ENCODE data around the gene PANK4. TPM values are rescaled to one million over a fixed set of nuclear protein-coding genes. Genes with fewer than 3 reads are reported as not detected.

PANK4 gene
- total RNA-seq, 1 experiment from 2014 or later: 32.9 TPM

- in situ Hi-C loops (cut with HindIII; ENCODE audit: low sequenced_read_pairs): no loop called here
- DNase-seq (ENCODE audit: low spot score): no peak
Measured at GRCh38 chr1:2546515-2547209, 20.3 kb upstream of the PANK4 start.

- peak; percentile 60 for DNase-seq (ENCODE audit: low spot score)
- in situ Hi-C loops (cut with HindIII; ENCODE audit: low sequenced_read_pairs): no loop called here
Measured at GRCh38 chr1:2545754-2546514, 19.5 kb upstream of the PANK4 start.

GRCh38 chr1:2544875-2545640 lies 18.7 kb upstream of the PANK4 start:
- in situ Hi-C loops (cut with HindIII; ENCODE audit: low sequenced_read_pairs): no loop called here

GRCh38 chr1:2544093-2544874 lies 17.9 kb upstream of the PANK4 start:
- in situ Hi-C loops (cut with HindIII; ENCODE audit: low sequenced_read_pairs): no loop called here
- DNase-seq (ENCODE audit: low spot score): no peak

More at GRCh38 chr1:2544875-2545640, 18.7 kb upstream of the PANK4 start:
- DNase-seq (ENCODE audit: low spot score): no peak

GRCh38 chr1:2543543-2544092 lies 17.2 kb upstream of the PANK4 start:
- in situ Hi-C loops (cut with HindIII; ENCODE audit: low sequenced_read_pairs): no loop called here
- DNase-seq (ENCODE audit: low spot score): no peak

DNA sequence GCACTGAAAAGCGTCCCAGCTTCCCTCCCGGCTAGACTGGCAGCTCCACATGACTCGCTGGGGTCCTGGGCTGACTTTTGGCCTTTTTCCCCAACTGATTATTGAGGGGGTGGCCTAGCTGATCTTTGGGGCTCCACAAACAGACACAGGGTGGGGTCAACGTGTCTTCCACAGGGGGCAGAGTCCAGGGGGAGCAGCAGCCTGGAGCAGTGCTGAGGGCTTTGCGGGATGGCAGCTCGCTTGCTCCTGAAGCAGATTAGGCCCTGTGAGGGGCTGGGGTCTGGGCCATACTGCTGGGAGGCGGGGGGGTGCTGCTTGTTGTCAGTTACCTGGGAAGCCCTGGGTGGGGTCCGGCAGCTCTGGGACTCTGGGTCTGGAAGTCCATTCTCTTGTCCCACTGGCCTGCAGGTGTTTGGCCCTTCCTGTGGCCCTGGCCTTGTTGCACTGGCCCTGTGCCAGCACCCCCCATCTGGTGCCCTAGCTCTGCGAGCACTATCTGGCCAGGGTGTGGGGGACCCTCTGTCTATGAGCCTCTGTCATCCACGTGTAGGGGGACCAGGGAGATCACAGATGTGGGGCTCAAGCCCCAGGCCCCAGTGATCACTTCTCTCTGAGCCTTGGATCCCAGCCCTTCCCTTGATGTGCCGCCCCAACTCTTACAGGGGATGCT lies 16.0 kb upstream of the PANK4 start:
- no peak for DNase-seq (ENCODE audit: low spot score)
- in situ Hi-C loops (cut with HindIII; ENCODE audit: low sequenced_read_pairs): no loop called here

DNA sequence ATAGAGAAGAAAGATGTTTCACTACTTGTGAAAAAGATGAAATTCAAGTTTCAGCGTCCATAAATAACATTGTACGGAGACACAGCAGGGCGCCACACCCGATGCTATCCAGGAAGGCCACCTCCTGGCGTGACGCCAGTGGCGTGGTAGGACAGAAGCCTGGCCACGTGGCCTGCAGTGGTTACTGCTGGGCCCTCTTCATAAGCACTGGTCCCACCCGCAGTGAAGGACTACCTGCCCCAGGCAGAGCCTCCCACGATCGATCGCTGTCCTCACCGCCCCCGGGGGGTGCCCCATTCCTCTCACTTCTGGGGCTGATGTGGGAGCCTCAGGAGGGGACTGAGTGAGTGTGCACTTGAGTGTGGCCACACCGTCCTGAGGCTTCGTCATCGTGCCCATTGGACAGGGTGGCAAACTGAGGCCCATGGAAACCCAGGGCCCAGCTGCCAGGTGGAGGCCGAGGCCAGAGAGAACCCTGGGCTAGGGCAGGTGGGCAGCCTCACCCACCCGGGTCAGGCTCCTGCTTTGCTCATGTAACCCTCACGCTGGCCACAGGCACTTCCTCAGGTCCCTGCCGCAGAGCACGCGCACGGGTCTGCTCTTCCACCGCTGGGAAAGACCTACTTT lies 15.3 kb upstream of the PANK4 start:
- in situ Hi-C loops (cut with HindIII; ENCODE audit: low sequenced_read_pairs): no loop called here

GRCh38 chr1:2540816-2541492 lies 14.6 kb upstream of the PANK4 start:
- no peak for DNase-seq (ENCODE audit: low spot score)
- in situ Hi-C loops (cut with HindIII; ENCODE audit: low sequenced_read_pairs): no loop called here

More for the DNA sequence above, 15.3 kb upstream of the PANK4 start:
- no peak for DNase-seq (ENCODE audit: low spot score)

DNA sequence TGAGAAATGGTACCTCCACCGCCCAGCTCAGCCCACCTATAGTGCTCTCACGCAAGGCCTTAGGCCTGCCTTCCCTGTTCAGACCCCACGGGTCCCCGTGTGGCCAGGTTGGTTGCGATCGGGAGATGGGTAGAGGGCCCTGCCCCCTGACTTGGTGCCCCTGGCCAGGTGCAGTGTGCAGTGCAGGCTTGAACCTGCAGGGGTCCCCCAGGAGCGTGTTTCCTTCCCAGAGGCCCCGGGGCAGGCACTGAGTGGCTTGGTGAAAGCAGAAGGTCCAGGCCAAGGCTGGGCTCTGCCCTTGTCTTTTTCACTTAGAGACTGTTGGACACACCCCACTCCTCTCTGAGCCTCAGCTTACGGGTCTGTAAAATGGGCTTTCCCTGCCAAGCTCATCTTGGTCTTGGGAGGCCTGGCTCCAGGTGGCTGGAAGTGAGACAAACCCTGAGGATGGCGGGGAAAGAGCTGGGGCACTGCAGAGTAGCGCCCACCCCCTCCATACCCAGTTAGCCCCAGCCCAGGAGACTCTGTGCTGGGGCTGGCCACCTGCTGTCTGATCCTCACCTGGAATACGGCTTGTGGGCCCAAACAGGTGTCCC lies 13.0 kb upstream of the PANK4 start:
- in situ Hi-C loops (cut with HindIII; ENCODE audit: low sequenced_read_pairs): no loop called here

GRCh38 chr1:2538872-2539271 lies 12.5 kb upstream of the PANK4 start:
- no peak for DNase-seq (ENCODE audit: low spot score)
- in situ Hi-C loops (cut with HindIII; ENCODE audit: low sequenced_read_pairs): no loop called here

More for the DNA sequence above, 13.0 kb upstream of the PANK4 start:
- DNase-seq (ENCODE audit: low spot score): no peak

- in situ Hi-C loops (cut with HindIII; ENCODE audit: low sequenced_read_pairs): no loop called here
- DNase-seq (ENCODE audit: low spot score): no peak
Measured at GRCh38 chr1:2538376-2538775, 12.0 kb upstream of the PANK4 start.

GRCh38 chr1:2537784-2538115 lies 11.4 kb upstream of the PANK4 start:
- in situ Hi-C loops (cut with HindIII; ENCODE audit: low sequenced_read_pairs): no loop called here
- DNase-seq (ENCODE audit: low spot score): no peak

DNA sequence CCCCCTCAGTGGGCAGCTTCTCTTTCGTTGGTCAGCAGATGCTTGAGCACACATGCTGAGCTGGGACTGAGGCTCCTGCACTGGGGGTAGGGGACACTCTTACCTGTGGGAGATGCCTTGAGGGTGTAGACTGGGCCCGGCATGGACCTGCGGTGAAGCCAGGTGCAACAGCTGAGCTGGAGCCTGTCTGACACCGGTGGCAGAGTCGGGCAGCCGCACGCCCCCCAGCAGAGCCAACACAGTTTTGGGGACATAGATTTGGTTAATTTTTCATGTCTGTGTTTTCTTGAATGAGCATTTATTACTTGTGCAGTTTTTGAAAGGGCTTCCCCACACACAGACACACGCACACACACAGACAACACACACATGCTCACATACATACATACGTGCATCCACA lies 9.6 kb upstream of the PANK4 start:
- in situ Hi-C loops (cut with HindIII; ENCODE audit: low sequenced_read_pairs): no loop called here

GRCh38 chr1:2535455-2535854 lies 9.1 kb upstream of the PANK4 start:
- in situ Hi-C loops (cut with HindIII; ENCODE audit: low sequenced_read_pairs): no loop called here
- DNase-seq (ENCODE audit: low spot score): no peak

More for the DNA sequence above, 9.6 kb upstream of the PANK4 start:
- DNase-seq (ENCODE audit: low spot score): no peak

- in situ Hi-C loops (cut with HindIII; ENCODE audit: low sequenced_read_pairs): no loop called here
- no peak for DNase-seq (ENCODE audit: low spot score)
Measured at GRCh38 chr1:2534687-2535441, 8.5 kb upstream of the PANK4 start.

DNA sequence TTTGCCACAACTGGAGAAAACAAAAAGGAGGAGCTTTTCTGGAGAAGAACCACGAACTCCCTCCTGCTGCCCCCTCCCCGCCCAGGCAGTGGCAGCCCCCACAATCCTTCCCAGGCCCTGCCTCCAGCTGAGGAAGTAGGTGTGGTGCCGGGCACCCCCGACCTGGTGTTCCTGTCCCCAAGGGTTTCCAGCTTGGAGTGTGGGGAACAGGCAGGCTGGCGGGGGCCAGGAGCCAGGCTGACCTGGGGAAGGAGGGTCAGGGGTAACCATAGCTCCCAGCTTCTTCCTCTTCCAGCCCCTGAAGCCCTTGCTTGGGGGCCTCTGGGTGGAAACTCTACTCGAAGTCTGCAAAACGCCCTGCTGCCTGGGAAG lies 7.9 kb upstream of the PANK4 start:
- in situ Hi-C loops (cut with HindIII; ENCODE audit: low sequenced_read_pairs): no loop called here
- DNase-seq (ENCODE audit: low spot score): no peak

DNA sequence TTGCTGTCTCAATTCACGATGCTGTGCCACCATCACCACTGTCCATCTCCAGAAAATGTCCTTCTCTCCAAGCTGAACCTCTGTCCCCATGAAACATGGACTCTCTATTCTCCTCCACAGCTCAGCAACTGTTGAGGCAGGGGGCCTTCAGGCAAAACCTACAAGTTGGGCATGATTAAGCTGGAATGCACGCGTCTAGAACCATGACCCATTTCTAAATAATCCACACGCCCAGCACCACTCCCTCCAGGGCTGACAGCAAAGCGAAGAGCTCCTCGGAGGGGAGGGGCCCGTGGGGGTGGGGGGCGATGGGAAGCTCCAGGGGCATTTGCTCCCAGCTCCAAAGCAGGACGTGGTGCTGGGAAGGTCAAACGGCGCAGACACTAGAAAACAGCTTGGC lies 7.0 kb upstream of the PANK4 start:
- in situ Hi-C loops (cut with HindIII; ENCODE audit: low sequenced_read_pairs): no loop called here
- DNase-seq (ENCODE audit: low spot score): no peak
